CD4-positive, alpha-beta T cell treated with Interleukin-15 for 4 hours (primary cell): ENCODE results near the gene ERRFI1.

Experiments used
- DNase-seq: peaks from one replicate; pipeline ENCODE4 v3.0.0-alpha.2; 2020; ENCODE audit warnings: low spot score

ERRFI1 gene

GRCh38 chr1:8002921-8003320, 23.2 kb downstream of the ERRFI1 start:
- no peak for DNase-seq

DNA sequence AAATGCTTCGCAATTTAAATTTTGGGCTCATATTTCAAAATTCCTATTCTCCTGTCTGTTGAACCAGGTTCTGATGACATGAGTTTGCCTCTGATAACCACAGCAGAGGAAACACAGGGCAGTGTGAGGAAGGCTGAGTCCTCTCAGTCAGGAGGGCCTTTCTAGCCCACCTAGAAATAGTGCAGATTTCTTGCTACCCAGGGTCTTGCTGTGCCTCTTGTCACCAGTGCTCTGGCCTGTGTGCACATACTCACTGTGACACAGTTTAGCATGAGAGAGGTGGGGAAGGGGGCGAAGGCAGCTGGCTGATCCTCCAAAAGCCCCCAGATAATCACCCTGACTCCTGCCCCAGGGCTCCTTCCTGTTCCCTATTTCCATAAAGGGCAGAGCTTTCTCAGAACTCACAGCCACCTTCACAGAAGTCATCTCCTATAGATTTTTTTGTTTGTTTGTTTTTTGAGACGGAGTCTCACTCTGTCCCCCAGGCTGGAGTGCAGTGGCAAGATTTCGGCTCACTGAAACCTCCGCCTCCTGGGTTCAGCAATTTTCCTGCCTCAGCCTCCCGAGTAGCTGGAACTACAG, 23.7 kb downstream of the ERRFI1 start:
- DNase-seq = no peak

- DNase-seq = no peak
Measured at GRCh38 chr1:7995437-7995836, 30.7 kb downstream of the ERRFI1 start.

GRCh38 chr1:7994827-7995226, 31.3 kb downstream of the ERRFI1 start:
- no peak for DNase-seq

- DNase-seq = no peak
Measured at GRCh38 chr1:7993593-7994479, 32.3 kb downstream of the ERRFI1 start.

DNA sequence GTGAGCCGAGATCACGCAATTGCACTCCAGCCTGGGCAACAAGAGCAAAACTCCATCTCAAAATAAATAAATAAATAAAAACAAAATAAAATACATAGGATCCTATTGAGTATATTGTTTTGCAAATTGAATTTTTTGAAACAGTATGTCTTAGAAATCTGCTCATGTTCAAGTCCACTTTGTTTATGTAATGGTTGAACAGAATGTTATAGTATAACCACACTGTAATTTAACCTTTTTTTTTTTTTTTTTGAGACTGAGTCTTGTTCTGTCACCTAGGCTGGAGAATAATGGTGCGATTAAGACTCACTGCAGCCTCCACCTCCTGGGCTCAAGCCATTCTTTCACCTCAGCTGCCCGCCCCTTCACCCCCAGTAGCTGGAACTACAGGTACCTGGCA, 33.2 kb downstream of the ERRFI1 start:
- DNase-seq = no peak

DNA sequence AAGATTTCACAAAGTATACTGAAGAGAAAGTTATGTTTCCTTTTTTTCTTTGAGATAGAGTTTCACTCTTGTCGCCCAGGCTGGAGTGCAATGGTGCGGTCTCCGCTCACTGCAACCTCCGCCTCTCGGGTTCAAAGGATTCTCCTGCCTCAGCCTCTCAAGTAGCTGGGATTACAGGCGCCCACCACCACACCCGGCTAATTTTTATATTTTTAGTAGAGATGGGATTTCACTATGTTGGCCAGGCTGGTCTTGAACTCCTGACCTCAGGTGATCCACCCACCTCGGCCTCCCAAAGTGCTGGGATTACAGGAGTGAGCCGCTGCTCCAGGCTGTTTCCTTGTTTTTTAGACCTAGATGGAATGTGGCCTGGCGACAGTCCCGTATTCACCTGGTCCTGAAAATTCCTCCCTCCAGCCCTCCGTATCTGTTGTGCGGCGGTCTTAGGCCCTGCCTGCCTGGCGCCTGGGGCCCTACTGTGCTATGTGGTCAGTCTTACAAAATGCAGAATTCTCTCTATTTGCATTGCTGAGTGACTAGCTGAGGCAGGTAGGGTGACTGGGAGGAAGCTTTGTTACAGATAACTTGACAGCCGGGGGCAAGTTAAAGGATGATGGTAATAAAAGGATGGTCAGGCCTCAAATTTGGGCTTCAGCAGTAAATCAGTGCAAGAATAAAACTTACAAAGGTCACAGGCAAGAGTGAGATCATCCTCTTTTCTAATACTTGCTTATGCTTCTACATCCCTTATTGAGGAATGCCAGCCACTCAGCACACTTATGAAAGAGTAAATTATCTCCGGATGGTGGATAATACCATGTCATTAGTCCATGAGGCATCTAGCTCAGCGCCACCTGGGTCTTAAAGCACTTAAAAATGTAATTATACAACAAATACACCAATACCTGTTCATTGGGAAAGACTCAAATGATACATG, 34.3 kb downstream of the ERRFI1 start:
- DNase-seq = no peak

DNA sequence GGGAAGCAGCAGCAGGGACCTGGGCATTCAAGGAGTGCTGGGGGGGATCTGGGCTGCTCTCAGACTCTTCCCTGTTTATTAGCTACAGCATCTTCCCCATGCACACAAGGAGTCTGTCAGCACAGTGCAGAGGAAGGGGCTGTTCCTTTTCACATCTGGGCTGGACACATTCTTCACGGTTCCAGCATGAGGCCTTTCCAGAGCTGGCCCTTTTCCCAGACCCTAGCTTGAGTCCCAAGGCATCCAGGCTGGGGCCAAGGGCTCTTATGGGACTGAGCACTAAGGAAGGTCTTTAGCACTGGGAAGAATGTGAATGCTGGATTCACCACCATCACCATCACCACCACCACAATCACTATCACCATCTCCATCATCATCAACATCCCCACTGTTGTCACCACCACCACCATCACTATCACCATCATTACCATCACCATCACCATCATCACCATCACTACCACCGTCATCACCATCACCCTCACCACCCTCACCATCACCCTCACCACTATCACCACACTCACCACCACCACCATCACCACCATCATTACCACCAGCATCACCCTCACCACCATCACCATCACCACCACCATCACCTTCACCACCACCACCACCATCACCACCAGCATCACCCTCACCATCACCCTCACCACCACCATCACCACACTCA, 36.2 kb downstream of the ERRFI1 start:
- DNase-seq = no peak

DNA sequence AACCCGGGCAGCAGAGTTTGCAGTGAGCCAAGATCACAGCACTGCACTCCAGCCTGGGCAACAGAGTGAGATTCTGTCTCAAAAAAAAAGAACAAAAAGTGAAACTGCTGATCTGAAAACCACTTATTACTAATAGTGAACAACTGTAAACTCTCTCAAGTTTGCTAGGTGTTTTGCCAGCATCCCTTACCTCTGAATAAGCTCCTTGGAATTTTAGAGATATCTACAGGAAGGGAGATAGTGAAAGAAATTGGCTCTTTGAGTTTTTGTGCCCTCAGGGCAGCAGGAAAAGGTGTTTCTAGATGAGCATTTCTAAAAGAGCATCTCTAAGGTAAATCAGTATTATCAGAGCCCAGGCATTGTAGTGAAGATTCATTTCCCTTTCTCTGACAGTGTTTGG, 37.5 kb downstream of the ERRFI1 start:
- no peak for DNase-seq

- DNase-seq = no peak
Measured at GRCh38 chr1:7987528-7987927, 38.6 kb downstream of the ERRFI1 start.

- no peak for DNase-seq
Measured at GRCh38 chr1:7985851-7986612, 40.1 kb downstream of the ERRFI1 start.

DNA sequence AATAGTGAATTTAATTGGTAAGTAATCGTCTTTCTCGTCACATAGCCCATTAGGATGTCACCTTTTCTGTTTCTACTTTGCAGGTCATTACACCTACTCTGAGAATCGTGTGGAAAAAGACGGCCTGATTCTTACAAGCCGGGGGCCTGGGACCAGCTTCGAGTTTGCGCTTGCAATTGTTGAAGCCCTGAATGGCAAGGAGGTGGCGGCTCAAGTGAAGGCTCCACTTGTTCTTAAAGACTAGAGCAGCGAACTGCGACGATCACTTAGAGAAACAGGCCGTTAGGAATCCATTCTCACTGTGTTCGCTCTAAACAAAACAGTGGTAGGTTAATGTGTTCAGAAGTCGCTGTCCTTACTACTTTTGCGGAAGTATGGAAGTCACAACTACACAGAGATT, 41.3 kb downstream of the ERRFI1 start:
- no peak for DNase-seq

GRCh38 chr1:7983086-7983778, 42.9 kb downstream of the ERRFI1 start:
- DNase-seq = no peak

- no peak for DNase-seq
Measured at GRCh38 chr1:7980984-7981383, 45.1 kb downstream of the ERRFI1 start.

DNA sequence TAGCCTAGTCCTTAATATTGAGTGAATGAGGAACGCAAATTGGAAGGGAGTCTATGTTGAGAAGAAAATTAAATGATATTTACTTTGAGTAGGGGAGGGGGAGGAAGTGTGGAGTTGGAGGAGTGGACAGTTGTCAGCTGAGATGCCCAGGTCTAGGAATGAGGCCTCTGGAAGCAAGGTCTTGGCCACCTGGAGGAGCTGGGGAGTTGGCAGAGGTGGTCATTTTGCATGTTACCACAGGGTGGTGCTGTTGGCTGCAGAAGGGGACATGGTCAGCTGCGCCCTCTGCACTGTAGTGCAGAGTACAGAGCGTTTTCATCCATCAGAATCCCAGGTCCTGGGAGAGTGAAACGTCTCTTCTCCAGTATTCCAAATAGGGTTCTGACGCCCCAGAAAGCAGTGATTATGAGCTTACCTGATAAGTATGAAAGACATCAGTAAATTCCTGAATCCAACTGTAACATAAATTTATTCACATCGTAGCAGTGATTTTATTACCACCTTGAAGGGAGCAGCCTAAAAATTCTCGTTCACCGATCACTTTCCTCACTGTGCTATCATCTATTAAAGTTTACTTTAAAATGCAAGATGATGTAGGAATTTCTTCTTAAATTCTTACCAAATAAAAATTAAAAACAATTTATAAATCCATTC, 50.8 kb downstream of the ERRFI1 start:
- peak; percentile 20 for DNase-seq

DNA sequence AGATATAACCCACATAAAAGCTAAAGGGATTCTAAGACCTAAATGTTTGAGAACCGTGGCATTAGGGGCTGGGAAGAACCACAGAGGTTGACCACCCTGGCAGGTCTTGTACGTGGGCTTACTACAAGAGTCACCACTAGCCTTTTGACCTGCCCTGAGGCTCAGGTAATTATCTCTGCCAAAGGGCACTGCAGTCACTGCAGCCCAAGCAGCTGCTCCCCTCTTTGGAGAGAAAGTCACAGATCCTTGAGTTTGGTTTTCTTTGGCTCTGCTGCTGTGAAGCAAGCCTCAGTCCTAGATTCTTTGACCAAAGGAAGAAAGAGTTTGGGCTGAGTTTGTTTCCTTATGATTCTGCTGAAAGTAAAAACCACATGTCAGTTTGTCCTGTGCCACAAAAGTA, 53.0 kb downstream of the ERRFI1 start:
- no peak for DNase-seq

DNA sequence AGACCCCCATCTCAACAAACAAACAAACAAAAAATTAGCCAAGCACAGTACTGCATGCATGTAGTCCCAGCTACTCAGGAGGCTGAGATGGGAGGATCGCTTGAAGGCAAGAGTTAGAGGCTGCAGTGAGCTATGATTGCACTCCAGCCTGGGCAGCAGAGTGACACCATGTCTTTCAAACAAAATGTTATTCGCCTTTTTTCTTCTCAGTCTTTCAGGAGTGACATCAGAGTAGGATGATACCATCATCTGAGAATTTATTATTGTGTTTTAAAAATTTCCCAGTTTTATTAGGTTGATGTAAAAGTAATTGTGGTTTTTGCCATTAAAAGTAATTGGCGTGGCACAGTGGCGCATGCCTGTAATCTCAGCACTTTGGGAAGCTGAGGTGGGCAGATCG, 53.8 kb downstream of the ERRFI1 start:
- no peak for DNase-seq

GRCh38 chr1:7971024-7971423, 55.1 kb downstream of the ERRFI1 start:
- DNase-seq = no peak

GRCh38 chr1:7970246-7970645, 55.9 kb downstream of the ERRFI1 start:
- DNase-seq = no peak

- no peak for DNase-seq
Measured at GRCh38 chr1:7967651-7968050, 58.5 kb downstream of the ERRFI1 start.
